Stimulated activated CD4-positive, alpha-beta T cell treated with anti-CD3 and anti-CD28 coated beads, Interleukin-1b, Interleukin-23, amount 100 ng/mL, for 48 hours (primary cell): ENCODE measurements around the gene IRGQ.
"Not testable (repeated sequence)": the region's sequence is repeated elsewhere in the genome, so short reads cannot be mapped to it uniquely, and the experiment has no call there.

Source experiments
- DNase-seq: peaks from one replicate; pipeline ENCODE4 v3.0.0-alpha.2; 2020

The IRGQ gene

GRCh38 chr19:43569657-43570056, 26.3 kb downstream of the IRGQ start:
- DNase-seq = no peak

- no peak for DNase-seq
Observed at GRCh38 chr19:43564800-43565199, 31.1 kb downstream of the IRGQ start.

- DNase-seq = no peak
Observed at GRCh38 chr19:43563816-43564457, 32.0 kb downstream of the IRGQ start.

GRCh38 chr19:43562698-43563241, 33.2 kb downstream of the IRGQ start:
- peak; percentile 72 for DNase-seq

- DNase-seq = no peak
Observed at GRCh38 chr19:43562226-43562697, 33.7 kb downstream of the IRGQ start.

GRCh38 chr19:43561139-43561970, 34.6 kb downstream of the IRGQ start:
- no peak for DNase-seq

GRCh38 chr19:43560687-43561086, 35.2 kb downstream of the IRGQ start:
- DNase-seq = no peak

- peak; percentile 80 for DNase-seq
Observed at GRCh38 chr19:43555185-43555770, 40.7 kb downstream of the IRGQ start.

- no peak for DNase-seq
Observed at GRCh38 chr19:43554317-43554895, 41.5 kb downstream of the IRGQ start.

GRCh38 chr19:43553656-43554055, 42.3 kb downstream of the IRGQ start:
- no peak for DNase-seq

GRCh38 chr19:43552616-43553015, 43.3 kb downstream of the IRGQ start:
- no peak for DNase-seq

- DNase-seq = no peak
Observed at GRCh38 chr19:43552198-43552450, 43.8 kb downstream of the IRGQ start.

- DNase-seq = no peak
Observed at GRCh38 chr19:43551399-43552197, 44.3 kb downstream of the IRGQ start.

- DNase-seq = no peak
Observed at GRCh38 chr19:43548706-43549105, 47.2 kb downstream of the IRGQ start.

- not testable (repeated sequence) for DNase-seq
Observed at GRCh38 chr19:43547926-43548325, 48.0 kb downstream of the IRGQ start.

- no peak for DNase-seq
Observed at GRCh38 chr19:43546581-43546980, 49.4 kb downstream of the IRGQ start.

GRCh38 chr19:43545981-43546380, 50.0 kb downstream of the IRGQ start:
- DNase-seq = no peak

GRCh38 chr19:43545276-43545675, 50.7 kb downstream of the IRGQ start:
- no peak for DNase-seq

- no peak for DNase-seq
Observed at GRCh38 chr19:43544077-43544476, 51.9 kb downstream of the IRGQ start.

GRCh38 chr19:43541920-43542650, 53.8 kb downstream of the IRGQ start:
- no peak for DNase-seq

GRCh38 chr19:43540381-43540780, 55.6 kb downstream of the IRGQ start:
- no peak for DNase-seq

- DNase-seq = no peak
Observed at GRCh38 chr19:43538922-43539321, 57.0 kb downstream of the IRGQ start.
